Smooth muscle cell of the pulmonary artery (primary cell): ENCODE data around the gene TMEM205. TPM values are rescaled to one million over a fixed set of nuclear protein-coding genes. Genes with fewer than 3 reads are reported as not detected.

ENCODE experiments used
- total RNA-seq: library from RNA; depleted of rRNA; stranded (reverse); fragments of >200 nt; gene quantifications from 2 replicates; pipeline ENCODE4 v1.2.3, GENCODE V29; 2014

The TMEM205 gene
- total RNA-seq, result 39.3 and 42.4 TPM in 2 replicates

GRCh38 chr19:11346104-11346940, at the start of gene TMEM205, which contains the start of gene CCDC159:
Gene TMEM205 (minus strand): TSS chr19:11346268. CDS start chr19:11345619, 649 bp downstream.
Gene CCDC159 (plus strand): TSS chr19:11346519. CDS start chr19:11346607, 88 bp downstream.

GRCh38 chr19:11374433-11375142, 28.5 kb upstream of the TMEM205 start, which contains the start of gene SWSAP1:
Gene SWSAP1 (plus strand): TSS chr19:11374666. CDS start chr19:11374681, 15 bp downstream.

GRCh38 chr19:11355160-11356073, 9.3 kb upstream of the TMEM205 start, which contains the start of gene PLPPR2:
Gene PLPPR2 (plus strand): TSS chr19:11355432. CDS start chr19:11357674, 2,242 bp downstream.

GRCh38 chr19:11339254-11340098, 6.6 kb downstream of the TMEM205 start, which contains the start of gene RAB3D:
Gene RAB3D (minus strand): TSS chr19:11339657. CDS start chr19:11337399, 2,258 bp downstream.

GRCh38 chr19:11295665-11296245, 50.3 kb downstream of the TMEM205 start, which contains the start of gene TSPAN16:
Gene TSPAN16 (plus strand): TSS chr19:11296160. CDS start chr19:11296298, 138 bp downstream.

Other genes with a start within 250 kb of the TMEM205 start
- 9.3 and 16.2 TPM in 2 replicates for gene SPC24, start 190.5 kb downstream of the TMEM205 start, total RNA-seq
- 364 and 439 TPM in 2 replicates for gene KANK2, start 148.7 kb downstream of the TMEM205 start, total RNA-seq
- not detected in 2 replicates for gene ANGPTL8, start 106.6 kb downstream of the TMEM205 start, total RNA-seq
- 26.1 and 43.8 TPM in 2 replicates for gene DOCK6, start 83.7 kb downstream of the TMEM205 start, total RNA-seq
- not detected in 2 replicates for gene TSPAN16, start 50.1 kb downstream of the TMEM205 start, total RNA-seq
- 10.8 and 26.4 TPM in 2 replicates for gene RAB3D, start 6.6 kb downstream of the TMEM205 start, total RNA-seq
- 8.3 and 12.1 TPM in 2 replicates for gene CCDC159, start 251 bp upstream of the TMEM205 start, total RNA-seq
- gene PLPPR2, start 9.2 kb upstream of the TMEM205 start, total RNA-seq, result 31.2 and 34.9 TPM in 2 replicates
- gene SWSAP1, start 28.4 kb upstream of the TMEM205 start, total RNA-seq, result 0.50 and 0.65 TPM in 2 replicates
- 12.6 and 12.7 TPM in 2 replicates for gene EPOR, start 38.0 kb upstream of the TMEM205 start, total RNA-seq
- 4.8 and 6.4 TPM in 2 replicates for gene RGL3, start 73.0 kb upstream of the TMEM205 start, total RNA-seq
- 0.23 and 0.26 TPM in 2 replicates for gene ODAD3, start 88.9 kb upstream of the TMEM205 start, total RNA-seq
- 443 and 455 TPM in 2 replicates for gene PRKCSH, start 89.4 kb upstream of the TMEM205 start, total RNA-seq
- not detected in 2 replicates for gene ELAVL3, start 134.8 kb upstream of the TMEM205 start, total RNA-seq
- gene ZNF653, start 159.6 kb upstream of the TMEM205 start, total RNA-seq, result 5.2 and 6.1 TPM in 2 replicates
- 26.6 and 26.8 TPM in 2 replicates for gene ECSIT, start 182.9 kb upstream of the TMEM205 start, total RNA-seq
- gene CNN1, start 192.6 kb upstream of the TMEM205 start, total RNA-seq, result 25.2 and 31.1 TPM in 2 replicates
- gene ELOF1, start 213.0 kb upstream of the TMEM205 start, total RNA-seq, result 27.5 and 28.2 TPM in 2 replicates
- 2.4 TPM in 2 replicates for gene ACP5, start 231.4 kb upstream of the TMEM205 start, total RNA-seq